Prostate gland (tissue), 2 donors: Measurements from ENCODE around the gene SPATA1. TPM values are rescaled to one million over a fixed set of nuclear protein-coding genes. Genes with fewer than 3 reads are reported as not detected.
A peak's percentile ranks its signal among the peaks of the same experiment; 100 is the strongest.
"Not testable (repeated sequence)": the region's sequence is repeated elsewhere in the genome, so short reads cannot be mapped to it uniquely, and the experiment has no call there.

Experiments used
- DNase-seq: peaks from one replicate; pipeline ENCODE4 v3.0.0-alpha.2; 2019; ENCODE audit warnings: low spot score
- H3K27ac ChIP-seq, 2 donors: fragments of 200-600 bp; sonication (generic); 2 replicates each; pipeline ENCODE4 v1.5.1; 2017 to 2019
- H3K27me3 ChIP-seq: fragments of 200-600 bp; sonication (generic); replicated peaks from 2 replicates; pipeline ENCODE4 v1.5.1; 2019; ENCODE audit not compliant: insufficient read depth
- H3K36me3 ChIP-seq, 2 donors: fragments of 200-600 bp; sonication (generic); 1 replicate in 1 of 2; 2 replicates in 1 of 2; pipeline versions ENCODE4 v1.5.1 to v1.8.1; 2017 to 2019
- H3K4me1 ChIP-seq: fragments of 200-600 bp; sonication (generic); replicated peaks from 2 replicates; pipeline ENCODE4 v1.5.1; 2019
- H3K4me3 ChIP-seq, 2 donors: fragments of 200-600 bp; sonication (generic); 2 replicates each; pipeline ENCODE4 v1.5.1; 2017 to 2019
- H3K9me3 ChIP-seq: fragments of 200-600 bp; sonication (generic); 2 replicates; pipeline ENCODE4 v1.5.1; 2017
- CTCF ChIP-seq, 4 experiments: fragments of 200-600 bp in 2 of 4; fragments of 450-650 bp in 2 of 4; sonication (generic) in 2 of 4; IDR thresholded peaks; 1 replicate in 3 of 4; 2 replicates in 1 of 4; pipeline ENCODE4 v1.5.1; 2016 to 2019; ENCODE audit warnings: antibody characterized with exemption in 4 of 4, mild to moderate bottlenecking in 2 of 4, moderate library complexity in 2 of 4
- POLR2A ChIP-seq: fragments of 450-650 bp; IDR thresholded peaks from one replicate; pipeline ENCODE4 v1.6.1; 2016; ENCODE audit warnings: antibody characterized with exemption, mild to moderate bottlenecking
- POLR2AphosphoS5 ChIP-seq: sonication (generic); formaldehyde crosslinking; IDR thresholded peaks from one replicate; pipeline ENCODE4 v1.6.1; 2017; ENCODE audit warnings: antibody characterized with exemption
- WGBS: methylation state at CpG from one replicate; pipeline ENCODE4 v1.1.5; 2018; 5-methylcytosine and 5-hydroxymethylcytosine counted together
- intact Hi-C: fragments of 100-400 bp; cut with DNase I; formaldehyde crosslinking; loops from one replicate; pipeline ENCODE4 v1.14.2; 2022
- total RNA-seq, 2 donors: library from RNA; depleted of rRNA; stranded (reverse); fragments of >200 nt; gene quantifications; one replicate each; pipeline ENCODE4 v1.1.0, GENCODE V29; 2016

SPATA1 gene
- total RNA-seq, 2 donors from 2014 or later, result 0.05 to 3.8 TPM

GRCh38 chr1:84502927-84503326 is 3.3 kb upstream of the SPATA1 start:
- intact Hi-C loops, result no loop called here
- H3K4me1 ChIP-seq, result peaks cover 2% of the 10 kb centered on the region
- H3K4me3 ChIP-seq, result no peak overlapping the region
- no peak for DNase-seq
- no peaks in the 10 kb centered on the region for H3K9me3 ChIP-seq
- no peak overlapping the region for H3K27ac ChIP-seq
- H3K36me3 ChIP-seq, result no peaks in the 10 kb centered on the region
- no peak for TF ChIP-seq CTCF (IDR thresholded peaks at IDR 0.05)
- TF ChIP-seq POLR2A, result no peak
- no peak for TF ChIP-seq POLR2AphosphoS5
- no peaks in the 10 kb centered on the region for H3K27me3 ChIP-seq
- WGBS, result 50% methylated on average over 5 of the region's 5 CpGs

GRCh38 chr1:84504580-84505492 is 1.4 kb upstream of the SPATA1 start:
- no peaks in the 10 kb centered on the region for H3K27me3 ChIP-seq
- DNase-seq, result no peak
- peak overlapping the region; percentile 59 to 83 for H3K4me3 ChIP-seq
- intact Hi-C loops, result loop anchor here (5.0 kb wide), 1 partner anchor 67 kb away; the partner anchor contains the start of gene CTBS
- no peaks in the 10 kb centered on the region for H3K36me3 ChIP-seq
- WGBS, result 4% methylated on average over 17 of the region's 17 CpGs
- peak overlapping the region; percentile 95 to 96 for H3K27ac ChIP-seq
- TF ChIP-seq POLR2A, result no peak
- TF ChIP-seq CTCF (IDR thresholded peaks at IDR 0.05), result no peak
- TF ChIP-seq POLR2AphosphoS5, result no peak
- peaks cover 2% of the 10 kb centered on the region for H3K4me1 ChIP-seq
- H3K9me3 ChIP-seq, result no peaks in the 10 kb centered on the region

GRCh38 chr1:84505493-84506001 is 639 bp upstream of the SPATA1 start:
- peak; percentile 35 for DNase-seq
- TF ChIP-seq POLR2AphosphoS5 (no peak), CTCF (IDR thresholded peaks at IDR 0.05) (no peak), POLR2A (no peak)

GRCh38 chr1:84506729-84507453 is 705 bp downstream of the SPATA1 start:
- TF ChIP-seq CTCF (IDR thresholded peaks at IDR 0.05) (no peak), POLR2A (no peak), POLR2AphosphoS5 (no peak)
- DNase-seq, result no peak
- intact Hi-C loops, result loop anchor here (5.0 kb wide), 1 partner anchor 65 kb away; the partner anchor contains the start of gene CTBS
- peak overlapping the region; percentile 59 to 83 for H3K4me3 ChIP-seq
- H3K27me3 ChIP-seq, result no peaks in the 10 kb centered on the region
- H3K4me1 ChIP-seq, result peaks cover 2% of the 10 kb centered on the region
- 14% methylated on average over 26 of the region's 26 CpGs for WGBS
- no peaks in the 10 kb centered on the region for H3K9me3 ChIP-seq
- peak overlapping the region; percentile 95 to 96 for H3K27ac ChIP-seq
- no peaks in the 10 kb centered on the region for H3K36me3 ChIP-seq

More at GRCh38 chr1:84505493-84506001, 639 bp upstream of the SPATA1 start:
- under 1% methylated on average over 19 of the region's 47 CpGs for WGBS
- no peaks in the 10 kb centered on the region for H3K9me3 ChIP-seq
- no peaks in the 10 kb centered on the region for H3K27me3 ChIP-seq
- intact Hi-C loops, result loop anchor here (5.0 kb wide), 1 partner anchor 67 kb away; the partner anchor contains the start of gene CTBS
- H3K4me3 ChIP-seq, result peak overlapping the region; percentile 59 to 83
- H3K27ac ChIP-seq, result peak overlapping the region; percentile 95 to 96
- no peaks in the 10 kb centered on the region for H3K36me3 ChIP-seq
- peaks cover 2% of the 10 kb centered on the region for H3K4me1 ChIP-seq

- not testable (repeated sequence) for H3K4me3 ChIP-seq, DNase-seq, H3K27ac ChIP-seq, H3K4me1 ChIP-seq, H3K36me3 ChIP-seq, H3K9me3 ChIP-seq, H3K27me3 ChIP-seq
- 90% methylated on average over 14 of the region's 14 CpGs for WGBS
- intact Hi-C loops, result loop anchor here (5.0 kb wide), 1 partner anchor 64 kb away; the partner anchor contains the start of gene CTBS
These were observed 1.7 kb downstream of the SPATA1 start for GRCh38 chr1:84507887-84508286.
